GM21360 (cell line): ENCODE measurements around the gene GATA6.

Experiments
- ATAC-seq: cut with Tn5 transposase; IDR thresholded peaks from one replicate; pipeline ENCODE4 v1.9.1; 2021; ENCODE audit warnings: mild to moderate bottlenecking, moderate library complexity; ENCODE audit not compliant: unreplicated experiment

GATA6 gene

GRCh38 chr18:22166069-22166950, 3.1 kb upstream of the GATA6 start:
- no peak for ATAC-seq

GRCh38 chr18:22167091-22167470, 2.3 kb upstream of the GATA6 start:
- ATAC-seq = no peak

- no peak for ATAC-seq
Observed at GRCh38 chr18:22167471-22168241, 1.7 kb upstream of the GATA6 start.

- ATAC-seq = no peak
Observed at GRCh38 chr18:22168360-22168921, 948 bp upstream of the GATA6 start.

- ATAC-seq = no peak
Observed at GRCh38 chr18:22169889-22170420, 566 bp downstream of the GATA6 start.

GRCh38 chr18:22170421-22171257, 1.2 kb downstream of the GATA6 start:
- ATAC-seq = no peak

- no peak for ATAC-seq
Observed at GRCh38 chr18:22171258-22172119, 2.1 kb downstream of the GATA6 start.

GRCh38 chr18:22172120-22172582, 2.8 kb downstream of the GATA6 start:
- ATAC-seq = no peak

GRCh38 chr18:22172594-22173049, 3.2 kb downstream of the GATA6 start:
- ATAC-seq = no peak

- ATAC-seq = no peak
Observed at GRCh38 chr18:22173221-22173927, 4.0 kb downstream of the GATA6 start.

GRCh38 chr18:22173928-22174301, 4.5 kb downstream of the GATA6 start:
- no peak for ATAC-seq

GRCh38 chr18:22174341-22175145, 5.2 kb downstream of the GATA6 start:
- no peak for ATAC-seq

- no peak for ATAC-seq
Observed at GRCh38 chr18:22175346-22175745, 6.0 kb downstream of the GATA6 start.

GRCh38 chr18:22176420-22177326, 7.3 kb downstream of the GATA6 start:
- ATAC-seq = no peak

- no peak for ATAC-seq
Observed at GRCh38 chr18:22177327-22177871, 8.0 kb downstream of the GATA6 start.

GRCh38 chr18:22179174-22179573, 9.8 kb downstream of the GATA6 start:
- no peak for ATAC-seq

GRCh38 chr18:22179631-22180030, 10.2 kb downstream of the GATA6 start:
- ATAC-seq = no peak
